ENCODE data around the gene ARHGDIB.
A peak's percentile ranks its signal among the peaks of the same experiment; 100 is the strongest.

ARHGDIB gene

GRCh38 chr12:14984766-14985285, 23.4 kb upstream of the ARHGDIB start:
- no peak for DNase-seq (ENCODE audit: extremely low spot score, insufficient read length, low read depth)
- no peak for FAIRE-seq

GRCh38 chr12:14984036-14984435, 22.6 kb upstream of the ARHGDIB start:
- FAIRE-seq (no peak), DNase-seq (ENCODE audit: extremely low spot score, insufficient read length, low read depth) (no peak)

GRCh38 chr12:14982991-14983390, 21.6 kb upstream of the ARHGDIB start:
- FAIRE-seq (peak; percentile 35), DNase-seq (ENCODE audit: extremely low spot score, insufficient read length, low read depth) (no peak)

GRCh38 chr12:14982562-14982961, 21.2 kb upstream of the ARHGDIB start:
- DNase-seq (ENCODE audit: extremely low spot score, insufficient read length, low read depth) (no peak), FAIRE-seq (no peak)

GRCh38 chr12:14981049-14981448, 19.6 kb upstream of the ARHGDIB start:
- no peak for FAIRE-seq
- no peak for DNase-seq (ENCODE audit: extremely low spot score, insufficient read length, low read depth)

GRCh38 chr12:14979468-14979867, 18.1 kb upstream of the ARHGDIB start:
- no peak for FAIRE-seq

GRCh38 chr12:14976658-14977057, 15.3 kb upstream of the ARHGDIB start:
- FAIRE-seq (no peak), DNase-seq (ENCODE audit: extremely low spot score, insufficient read length, low read depth) (no peak)

More at GRCh38 chr12:14979468-14979867, 18.1 kb upstream of the ARHGDIB start:
- no peak for DNase-seq (ENCODE audit: extremely low spot score, insufficient read length, low read depth)

GRCh38 chr12:14975457-14975856, 14.1 kb upstream of the ARHGDIB start:
- FAIRE-seq: no peak

GRCh38 chr12:14974633-14975032, 13.2 kb upstream of the ARHGDIB start:
- FAIRE-seq: no peak
- no peak for DNase-seq (ENCODE audit: extremely low spot score, insufficient read length, low read depth)

More at GRCh38 chr12:14975457-14975856, 14.1 kb upstream of the ARHGDIB start:
- no peak for DNase-seq (ENCODE audit: extremely low spot score, insufficient read length, low read depth)

GRCh38 chr12:14972816-14973215, 11.4 kb upstream of the ARHGDIB start, which contains the start of gene PDE6H:
TSS of gene PDE6H (plus strand) at chr12:14973042. CDS start at chr12:14978013, 4,971 bp downstream.
- no peak for FAIRE-seq
- DNase-seq (ENCODE audit: extremely low spot score, insufficient read length, low read depth): no peak

- no peak for FAIRE-seq
- DNase-seq (ENCODE audit: extremely low spot score, insufficient read length, low read depth): no peak
Measured at GRCh38 chr12:14970473-14970872, 9.1 kb upstream of the ARHGDIB start.

- DNase-seq (ENCODE audit: extremely low spot score, insufficient read length, low read depth) (no peak), FAIRE-seq (no peak)
Measured at GRCh38 chr12:14968478-14968877, 7.1 kb upstream of the ARHGDIB start.

- FAIRE-seq: no peak
- no peak for DNase-seq (ENCODE audit: extremely low spot score, insufficient read length, low read depth)
Measured at GRCh38 chr12:14965221-14965620, 3.8 kb upstream of the ARHGDIB start.

- FAIRE-seq (no peak), DNase-seq (ENCODE audit: extremely low spot score, insufficient read length, low read depth) (no peak)
Measured at GRCh38 chr12:14964406-14964805, 3.0 kb upstream of the ARHGDIB start.

GRCh38 chr12:14963520-14963919, 2.1 kb upstream of the ARHGDIB start:
- FAIRE-seq (peak; percentile 31), DNase-seq (ENCODE audit: extremely low spot score, insufficient read length, low read depth) (no peak)

- no peak for DNase-seq (ENCODE audit: extremely low spot score, insufficient read length, low read depth)
- FAIRE-seq: no peak
Measured at GRCh38 chr12:14962797-14963196, 1.4 kb upstream of the ARHGDIB start.

- DNase-seq (ENCODE audit: extremely low spot score, insufficient read length, low read depth) (no peak), FAIRE-seq (peak; percentile 18)
Measured at GRCh38 chr12:14962153-14962539, 745 bp upstream of the ARHGDIB start.

GRCh38 chr12:14960548-14961465, 594 bp downstream of the ARHGDIB start:
- no peak for FAIRE-seq
- peak; percentile 22 for DNase-seq (ENCODE audit: extremely low spot score, insufficient read length, low read depth)

- no peak for DNase-seq (ENCODE audit: extremely low spot score, insufficient read length, low read depth)
- peak; percentile 70 for FAIRE-seq
Measured at GRCh38 chr12:14959916-14960496, 1.4 kb downstream of the ARHGDIB start.

- FAIRE-seq (no peak), DNase-seq (ENCODE audit: extremely low spot score, insufficient read length, low read depth) (no peak)
Measured at GRCh38 chr12:14959463-14959862, 1.9 kb downstream of the ARHGDIB start.

- DNase-seq (ENCODE audit: extremely low spot score, insufficient read length, low read depth): no peak
- no peak for FAIRE-seq
Measured at GRCh38 chr12:14959126-14959440, 2.3 kb downstream of the ARHGDIB start.

Data from GM18507 (cell line).